Upper lobe of left lung (tissue), 4 donors: Measurements from ENCODE around the gene ELFN2.

Experiments used
- POLR2A ChIP-seq, 4 donors: fragments of 450-650 bp; IDR thresholded peaks; one replicate each; pipeline ENCODE4 v1.5.1; 2016 to 2017; ENCODE audit warnings: antibody characterized with exemption in 4 of 4, mild to moderate bottlenecking in 2 of 4
- TF ChIP-seq, protein P1 (sequence below), 6 experiments: fragments of 450-650 bp in 4 of 6; fragments of 200-600 bp in 2 of 6; sonication (generic) in 2 of 6; IDR thresholded peaks; one replicate each; pipeline ENCODE4 v1.5.1; 2016 to 2019; ENCODE audit warnings: antibody characterized with exemption in 6 of 6

DNA sequence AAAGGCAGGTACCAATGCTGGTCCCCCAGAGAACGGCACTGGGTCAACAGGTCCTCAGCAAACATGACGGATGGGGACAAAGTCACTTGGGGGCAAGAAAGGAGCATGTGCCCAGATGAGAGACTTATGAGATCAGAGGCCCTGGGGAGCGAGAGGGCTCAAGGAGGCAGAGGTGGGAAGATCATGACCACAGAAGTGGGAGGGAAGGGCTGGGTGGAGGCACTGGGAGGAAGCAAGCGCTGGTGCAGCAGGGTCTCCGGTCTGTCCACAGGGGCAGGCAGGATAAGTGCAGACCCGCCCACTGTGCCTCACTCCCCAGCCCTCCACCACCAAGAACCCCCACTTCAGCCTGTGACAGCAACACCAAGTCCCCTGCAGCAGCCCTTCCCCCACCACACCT is 10.9 kb downstream of the ELFN2 start:
- TF ChIP-seq POLR2A (IDR thresholded peaks at IDR 0.05) = no peak
- TF ChIP-seq, protein P1, sequence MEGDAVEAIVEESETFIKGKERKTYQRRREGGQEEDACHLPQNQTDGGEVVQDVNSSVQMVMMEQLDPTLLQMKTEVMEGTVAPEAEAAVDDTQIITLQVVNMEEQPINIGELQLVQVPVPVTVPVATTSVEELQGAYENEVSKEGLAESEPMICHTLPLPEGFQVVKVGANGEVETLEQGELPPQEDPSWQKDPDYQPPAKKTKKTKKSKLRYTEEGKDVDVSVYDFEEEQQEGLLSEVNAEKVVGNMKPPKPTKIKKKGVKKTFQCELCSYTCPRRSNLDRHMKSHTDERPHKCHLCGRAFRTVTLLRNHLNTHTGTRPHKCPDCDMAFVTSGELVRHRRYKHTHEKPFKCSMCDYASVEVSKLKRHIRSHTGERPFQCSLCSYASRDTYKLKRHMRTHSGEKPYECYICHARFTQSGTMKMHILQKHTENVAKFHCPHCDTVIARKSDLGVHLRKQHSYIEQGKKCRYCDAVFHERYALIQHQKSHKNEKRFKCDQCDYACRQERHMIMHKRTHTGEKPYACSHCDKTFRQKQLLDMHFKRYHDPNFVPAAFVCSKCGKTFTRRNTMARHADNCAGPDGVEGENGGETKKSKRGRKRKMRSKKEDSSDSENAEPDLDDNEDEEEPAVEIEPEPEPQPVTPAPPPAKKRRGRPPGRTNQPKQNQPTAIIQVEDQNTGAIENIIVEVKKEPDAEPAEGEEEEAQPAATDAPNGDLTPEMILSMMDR (IDR thresholded peaks at IDR 0.05) = no peak
